Subcutaneous abdominal adipose tissue (tissue), 5 donors: ENCODE results near the gene LIMK1.

ENCODE experiments used
- H3K27ac ChIP-seq: one replicate; pipeline ENCODE4 v1.7.0; 2013; ENCODE audit warnings: low read depth, mild to moderate bottlenecking, inconsistent platforms, low read length, moderate library complexity
- H3K27me3 ChIP-seq, 5 donors: one replicate each; pipeline ENCODE4 v1.7.0; 2013; ENCODE audit warnings: low read length in 5 of 5, inconsistent platforms in 1 of 5; ENCODE audit not compliant: control insufficient read depth in 5 of 5, insufficient read depth in 4 of 5
- H3K36me3 ChIP-seq, 5 donors: one replicate each; pipeline ENCODE4 v1.7.0; 2013; ENCODE audit warnings: low read length in 5 of 5; ENCODE audit not compliant: control insufficient read depth in 5 of 5, insufficient read depth in 5 of 5
- H3K4me1 ChIP-seq, 5 donors: one replicate each; pipeline ENCODE4 v1.7.0; 2013; ENCODE audit warnings: low read length in 5 of 5, mild to moderate bottlenecking in 3 of 5, moderate library complexity in 1 of 5; ENCODE audit not compliant: control insufficient read depth in 5 of 5, insufficient read depth in 5 of 5
- H3K4me3 ChIP-seq, 5 donors: one replicate each; pipeline ENCODE4 v1.7.0; 2013; ENCODE audit warnings: low read length in 5 of 5, low read depth in 1 of 5
- H3K9ac ChIP-seq, 5 donors: one replicate each; pipeline ENCODE4 v1.7.0; 2013; ENCODE audit warnings: low read length in 5 of 5, mild to moderate bottlenecking in 4 of 5, moderate library complexity in 3 of 5
- H3K9me3 ChIP-seq, 5 donors: one replicate each; pipeline ENCODE4 v1.7.0; 2013; ENCODE audit warnings: low read length in 5 of 5; ENCODE audit not compliant: control insufficient read depth in 5 of 5
- donor health status: healthy.
- donor health status: healthy.
- donor health status: healthy.
- donor health status: healthy.
- donor health status: healthy.

Gene LIMK1

GRCh38 chr7:74083928-74084721 lies 521 bp downstream of the LIMK1 start:
- peaks cover 0 to 7% (median 3%) of the 10 kb centered on the region in 5 donors for H3K36me3 ChIP-seq
- no peaks in the 10 kb centered on the region for H3K27me3 ChIP-seq
- peak overlapping the region in 4 of 5 donors; percentile 53 to 78 (median 70) for H3K9ac ChIP-seq
- peaks cover 2 to 21% (median 19%) of the 10 kb centered on the region in 5 donors for H3K4me1 ChIP-seq
- H3K4me3 ChIP-seq, result peak overlapping the region; percentile 53 to 57 (median 55)
- no peaks in the 10 kb centered on the region for H3K9me3 ChIP-seq
- H3K27ac ChIP-seq, result no peak overlapping the region

GRCh38 chr7:74084722-74085578 lies 1.3 kb downstream of the LIMK1 start:
- Histone ChIP-seq H3K9ac (peak overlapping the region in 3 of 5 donors; percentile 53 to 71 (median 70)), H3K4me1 (peaks cover 0 to 20% (median 19%) of the 10 kb centered on the region in 5 donors), H3K36me3 (peaks cover 0 to 7% (median 3%) of the 10 kb centered on the region in 5 donors), H3K27me3 (no peaks in the 10 kb centered on the region), H3K27ac (no peak overlapping the region), H3K4me3 (peak overlapping the region; percentile 53 to 57 (median 55)), H3K9me3 (no peaks in the 10 kb centered on the region)

GRCh38 chr7:74087791-74088453 lies 4.3 kb downstream of the LIMK1 start:
- Histone ChIP-seq H3K27ac (no peak overlapping the region), H3K36me3 (peaks cover 0 to 7% (median 3%) of the 10 kb centered on the region in 5 donors), H3K9ac (no peak overlapping the region), H3K9me3 (no peaks in the 10 kb centered on the region), H3K4me3 (no peak overlapping the region), H3K27me3 (peaks cover 0 to 5% (median 0%) of the 10 kb centered on the region in 5 donors), H3K4me1 (peaks cover 0 to 27% (median 24%) of the 10 kb centered on the region in 5 donors)

GRCh38 chr7:74092321-74092963 lies 8.8 kb downstream of the LIMK1 start:
- peak overlapping the region in 1 of 5 donors; percentile 41 for H3K9ac ChIP-seq
- peak overlapping the region in 2 of 5 donors; percentile 25 to 49 for H3K4me3 ChIP-seq
- H3K36me3 ChIP-seq, result peaks cover 0 to 13% (median 3%) of the 10 kb centered on the region in 5 donors
- H3K9me3 ChIP-seq, result peaks cover 0 to 3% (median 0%) of the 10 kb centered on the region in 5 donors
- H3K27ac ChIP-seq, result no peak overlapping the region
- peaks cover 0 to 8% (median 0%) of the 10 kb centered on the region in 5 donors for H3K27me3 ChIP-seq
- peaks cover 4 to 33% (median 28%) of the 10 kb centered on the region in 5 donors for H3K4me1 ChIP-seq

GRCh38 chr7:74092964-74093471 lies 9.4 kb downstream of the LIMK1 start:
- H3K9ac ChIP-seq, result peak overlapping the region in 1 of 5 donors; percentile 41
- no peak overlapping the region for H3K27ac ChIP-seq
- peak overlapping the region in 2 of 5 donors; percentile 25 to 49 for H3K4me3 ChIP-seq
- H3K4me1 ChIP-seq, result peaks cover 4 to 33% (median 28%) of the 10 kb centered on the region in 5 donors
- peaks cover 0 to 15% (median 6%) of the 10 kb centered on the region in 5 donors for H3K36me3 ChIP-seq
- peaks cover 0 to 8% (median 0%) of the 10 kb centered on the region in 5 donors for H3K27me3 ChIP-seq
- peaks cover 0 to 3% (median 0%) of the 10 kb centered on the region in 5 donors for H3K9me3 ChIP-seq

GRCh38 chr7:74093671-74094223 lies 10.1 kb downstream of the LIMK1 start:
- Histone ChIP-seq H3K4me3 (peak overlapping the region in 4 of 5 donors; percentile 44 to 69 (median 66)), H3K27ac (no peak overlapping the region), H3K4me1 (peaks cover 4 to 33% (median 28%) of the 10 kb centered on the region in 5 donors), H3K9ac (peak overlapping the region in 2 of 5 donors; percentile 25 to 61), H3K27me3 (peaks cover 0 to 8% (median 0%) of the 10 kb centered on the region in 5 donors), H3K36me3 (peaks cover 0 to 12% (median 5%) of the 10 kb centered on the region in 5 donors), H3K9me3 (peaks cover 0 to 3% (median 0%) of the 10 kb centered on the region in 5 donors)

- H3K36me3 ChIP-seq, result peaks cover 0 to 19% (median 5%) of the 10 kb centered on the region in 5 donors
- peaks cover 0 to 8% (median 0%) of the 10 kb centered on the region in 5 donors for H3K27me3 ChIP-seq
- peaks cover 4 to 33% (median 28%) of the 10 kb centered on the region in 5 donors for H3K4me1 ChIP-seq
- peak overlapping the region; percentile 40 to 69 (median 67) for H3K4me3 ChIP-seq
- peak overlapping the region in 3 of 5 donors; percentile 40 to 61 (median 41) for H3K9ac ChIP-seq
- H3K9me3 ChIP-seq, result peaks cover 0 to 3% (median 0%) of the 10 kb centered on the region in 5 donors
- peak overlapping the region; percentile 17 for H3K27ac ChIP-seq
These were observed 10.9 kb downstream of the LIMK1 start for GRCh38 chr7:74094224-74095101.

- Histone ChIP-seq H3K9me3 (peaks cover 0 to 3% (median 0%) of the 10 kb centered on the region in 5 donors), H3K36me3 (peaks cover 0 to 26% (median 5%) of the 10 kb centered on the region in 5 donors), H3K9ac (peak overlapping the region in 3 of 5 donors; percentile 40 to 61 (median 41)), H3K27me3 (peaks cover 0 to 8% (median 0%) of the 10 kb centered on the region in 5 donors), H3K4me1 (peaks cover 4 to 33% (median 28%) of the 10 kb centered on the region in 5 donors), H3K27ac (peak overlapping the region; percentile 17), H3K4me3 (peak overlapping the region; percentile 40 to 69 (median 67))
These were observed 11.5 kb downstream of the LIMK1 start for GRCh38 chr7:74095135-74095534.
